Measurements from ENCODE around the gene LARP4B. TPM values are rescaled to one million over a fixed set of nuclear protein-coding genes. Genes with fewer than 3 reads are reported as not detected.

LARP4B gene
- total RNA-seq, 2 experiments from 2014 or later, result 64.8 to 143 TPM

- CTCF ChIA-PET (ENCODE audit: unreplicated experiment), result no interaction called here
- no TSS peak for BruUV-seq (replicated peaks)
Measured at GRCh38 chr10:759898-760477, 171.5 kb downstream of the LARP4B start.

More at GRCh38 chr10:759898-760477, 171.5 kb downstream of the LARP4B start:
- H3K4me3 ChIP-seq (ENCODE audit: low read depth, low read length, poor library complexity, severe bottlenecking), result no peak overlapping the region
- H3K36me3 ChIP-seq (ENCODE audit: insufficient read depth, low read length), result no peaks in the 10 kb centered on the region
- no peak overlapping the region for H2AFZ ChIP-seq (ENCODE audit: low read length)
- intact Hi-C loops (cut with micrococcal nuclease; ENCODE audit: unreplicated experiment), result no loop called here
- POLR2A ChIA-PET, result no interaction called here
- H3K9me2 ChIP-seq (ENCODE audit: insufficient read depth, low read length), result no peaks in the 10 kb centered on the region
- H3K79me2 ChIP-seq (ENCODE audit: insufficient read depth, low read depth, low read length), result no peaks in the 10 kb centered on the region
- TF ChIP-seq CTCF (conservative IDR thresholded peaks at IDR 0.05; ENCODE audit: low read length) (no peak), EZH2phosphoT487 (IDR thresholded peaks at IDR 0.05; ENCODE audit: borderline replicate concordance, low read depth, low read length) (no peak)
- H3K27ac ChIP-seq (ENCODE audit: low read depth, low read length, poor library complexity, severe bottlenecking), result no peak overlapping the region
- no peak for DNase-seq (ENCODE audit: low spot score)
- no peaks in the 10 kb centered on the region for H3K4me1 ChIP-seq (ENCODE audit: insufficient read depth, low read length, poor library complexity, severe bottlenecking)
- H3K9me3 ChIP-seq (ENCODE audit: low read length), result peaks cover 15% of the 10 kb centered on the region; the same call in 1 of the 2 replicates
- H4K20me1 ChIP-seq (ENCODE audit: insufficient read depth, low read length), result no peaks in the 10 kb centered on the region
- H3K4me2 ChIP-seq (ENCODE audit: low read length), result no peak overlapping the region

Other genes with a start within 250 kb of the LARP4B start
- 9.2 and 10.9 TPM in 2 replicates for gene DIP2C, start 242.0 kb downstream of the LARP4B start, total RNA-seq (2014; rRNA removed; shearing (Covaris generic))
- 22.0 and 29.5 TPM in 2 replicates for gene DIP2C, start 242.0 kb downstream of the LARP4B start, total RNA-seq (2022)
- gene GTPBP4, start 56.7 kb upstream of the LARP4B start, total RNA-seq (2014; rRNA removed; shearing (Covaris generic)), result 61.0 and 82.0 TPM in 2 replicates
- 92.9 and 108 TPM in 2 replicates for gene GTPBP4, start 56.7 kb upstream of the LARP4B start, total RNA-seq (2022)
- gene IDI2, start 94.2 kb upstream of the LARP4B start, total RNA-seq (2014; rRNA removed; shearing (Covaris generic)), result not detected in 2 replicates
- not detected in 2 replicates for gene IDI2, start 94.2 kb upstream of the LARP4B start, total RNA-seq (2022)
- 98.2 and 112 TPM in 2 replicates for gene IDI1, start 117.4 kb upstream of the LARP4B start, total RNA-seq (2014; rRNA removed; shearing (Covaris generic))
- gene IDI1, start 117.4 kb upstream of the LARP4B start, total RNA-seq (2022), result 105 and 106 TPM in 2 replicates
- gene WDR37, start 124.7 kb upstream of the LARP4B start, total RNA-seq (2014; rRNA removed; shearing (Covaris generic)), result 8.5 and 9.7 TPM in 2 replicates
- 18.9 and 19.9 TPM in 2 replicates for gene WDR37, start 124.7 kb upstream of the LARP4B start, total RNA-seq (2022)

Measured in OCI-LY7 (cell line).